Mucosa of rectum (tissue), 2 donors: ENCODE data around the gene CEACAM21.

Experiments
- H3K27ac ChIP-seq, 2 donors: one replicate each; pipeline ENCODE4 v1.7.0; 2013; ENCODE audit warnings: inconsistent platforms in 2 of 2, low read depth in 2 of 2, low read length in 2 of 2
- H3K27me3 ChIP-seq, 2 donors: one replicate each; pipeline ENCODE4 v1.7.0; 2013; ENCODE audit warnings: low read length in 2 of 2; ENCODE audit not compliant: control insufficient read depth in 2 of 2, insufficient read depth in 2 of 2
- H3K36me3 ChIP-seq, 2 donors: one replicate each; pipeline ENCODE4 v1.7.0; 2013; ENCODE audit warnings: low read length in 2 of 2; ENCODE audit not compliant: control insufficient read depth in 2 of 2, insufficient read depth in 2 of 2
- H3K4me1 ChIP-seq, 2 donors: one replicate each; pipeline ENCODE4 v1.7.0; 2013; ENCODE audit warnings: low read length in 2 of 2, mild to moderate bottlenecking in 1 of 2; ENCODE audit not compliant: control insufficient read depth in 2 of 2, insufficient read depth in 2 of 2
- H3K4me3 ChIP-seq, 2 donors: one replicate each; pipeline ENCODE4 v1.7.0; 2013; ENCODE audit warnings: low read length in 2 of 2
- H3K9ac ChIP-seq, 2 donors: one replicate each; pipeline ENCODE4 v1.7.0; 2013; ENCODE audit warnings: low read length in 2 of 2, low read depth in 1 of 2, mild to moderate bottlenecking in 1 of 2
- H3K9me3 ChIP-seq, 2 donors: one replicate each; pipeline ENCODE4 v1.7.0; 2013; ENCODE audit warnings: low read length in 2 of 2; ENCODE audit not compliant: control insufficient read depth in 2 of 2
- donor health status: healthy.
- donor health status: Normal muscosa, but diverticular disease.

Gene CEACAM21

GRCh38 chr19:41575998-41576397 is at the start of gene CEACAM21:
CEACAM21 (plus strand) TSS chr19:41576166; CDS start chr19:41576275, 109 bp downstream.
- Histone ChIP-seq H3K36me3 (no peaks in the 10 kb centered on the region), H3K27ac (peak within 1 kb of the TSS in 1 of 2 donors; percentile 53), H3K9me3 (peaks cover 0 to 4% of the 10 kb centered on the region in 2 donors), H3K9ac (peak within 1 kb of the TSS in 1 of 2 donors; percentile 57), H3K4me1 (peaks cover 0 to 2% of the 10 kb centered on the region in 2 donors), H3K27me3 (peaks cover 3 to 7% of the 10 kb centered on the region in 2 donors), H3K4me3 (peak within 1 kb of the TSS in 1 of 2 donors; percentile 51)

DNA sequence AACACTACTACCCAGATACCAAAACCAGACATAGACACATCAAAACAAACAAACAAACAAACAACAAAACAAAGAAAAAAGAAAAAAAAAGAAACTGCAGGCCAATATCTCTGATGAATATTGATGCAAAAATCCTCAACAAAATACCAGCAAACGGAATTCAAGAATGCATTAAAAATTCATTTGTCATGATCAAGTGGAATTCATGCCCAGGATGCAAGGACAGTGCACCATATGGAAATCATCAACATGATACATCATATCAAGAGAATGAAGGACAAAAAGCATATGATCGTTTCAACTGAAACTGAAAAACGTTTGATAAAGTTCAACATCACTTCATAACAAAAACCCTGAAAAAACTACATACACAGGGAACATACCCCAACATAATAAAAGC is 48.9 kb upstream of the CEACAM21 start:
- H3K27me3 ChIP-seq = peaks cover 12 to 20% of the 10 kb centered on the region in 2 donors
- H3K27ac ChIP-seq = no peak overlapping the region

GRCh38 chr19:41528106-41528505 is 47.9 kb upstream of the CEACAM21 start:
- H3K27me3 ChIP-seq = peaks cover 12 to 15% of the 10 kb centered on the region in 2 donors
- H3K4me3 ChIP-seq = no peak overlapping the region
- no peaks in the 10 kb centered on the region for H3K36me3 ChIP-seq
- no peaks in the 10 kb centered on the region for H3K9me3 ChIP-seq
- H3K9ac ChIP-seq = no peak overlapping the region
- H3K4me1 ChIP-seq = peaks cover 3% of the 10 kb centered on the region in 2 donors
- H3K27ac ChIP-seq = no peak overlapping the region

More for the DNA sequence above, 48.9 kb upstream of the CEACAM21 start:
- Histone ChIP-seq H3K9me3 (no peaks in the 10 kb centered on the region), H3K4me3 (no peak overlapping the region), H3K36me3 (no peaks in the 10 kb centered on the region), H3K9ac (no peak overlapping the region), H3K4me1 (peaks cover 2 to 3% of the 10 kb centered on the region in 2 donors)

DNA sequence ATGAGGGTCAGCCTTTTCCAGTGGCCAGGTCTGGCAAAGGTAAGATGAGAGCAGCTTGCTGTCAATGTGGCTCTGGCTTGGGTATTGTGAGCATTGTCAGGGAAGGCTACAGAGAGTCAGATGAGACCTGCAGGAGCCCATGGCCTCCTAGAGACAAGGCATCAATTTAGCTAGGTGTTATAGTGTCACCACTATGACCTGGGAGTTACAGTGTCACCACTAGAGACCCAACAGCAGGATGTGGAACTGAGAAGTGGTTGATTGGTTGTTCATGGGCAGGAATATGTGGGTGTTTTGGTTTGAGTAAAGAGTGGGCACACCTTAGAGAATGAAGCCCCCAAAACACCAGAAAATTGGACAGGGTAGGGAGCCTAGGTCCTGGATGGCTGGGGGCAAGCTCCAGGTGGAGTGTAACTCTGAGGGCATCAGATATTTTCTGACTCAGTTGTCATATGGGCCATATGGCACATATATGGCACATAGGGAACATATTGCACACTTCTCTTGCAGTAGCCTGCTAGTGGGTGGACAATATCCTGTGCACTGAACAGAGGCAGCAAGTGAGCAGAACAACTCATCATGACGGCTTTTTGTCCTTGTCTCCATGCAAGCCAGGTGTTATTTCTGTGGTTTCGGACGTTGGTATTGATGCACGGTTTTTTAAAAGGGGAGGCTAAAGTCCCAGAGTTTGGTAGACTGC is 46.3 kb upstream of the CEACAM21 start:
- Histone ChIP-seq H3K27ac (no peak overlapping the region), H3K36me3 (no peaks in the 10 kb centered on the region), H3K4me3 (no peak overlapping the region)

GRCh38 chr19:41530184-41530534 is 45.8 kb upstream of the CEACAM21 start:
- Histone ChIP-seq H3K4me1 (peaks cover 3% of the 10 kb centered on the region in 2 donors), H3K4me3 (no peak overlapping the region), H3K9ac (no peak overlapping the region), H3K9me3 (no peaks in the 10 kb centered on the region), H3K27me3 (peaks cover 10 to 12% of the 10 kb centered on the region in 2 donors), H3K27ac (peak overlapping the region in 1 of 2 donors; percentile 57), H3K36me3 (no peaks in the 10 kb centered on the region)

More for the DNA sequence above, 46.3 kb upstream of the CEACAM21 start:
- H3K27me3 ChIP-seq = peaks cover 12% of the 10 kb centered on the region in 2 donors
- peaks cover 3% of the 10 kb centered on the region in 2 donors for H3K4me1 ChIP-seq
- no peak overlapping the region for H3K9ac ChIP-seq
- H3K9me3 ChIP-seq = no peaks in the 10 kb centered on the region

DNA sequence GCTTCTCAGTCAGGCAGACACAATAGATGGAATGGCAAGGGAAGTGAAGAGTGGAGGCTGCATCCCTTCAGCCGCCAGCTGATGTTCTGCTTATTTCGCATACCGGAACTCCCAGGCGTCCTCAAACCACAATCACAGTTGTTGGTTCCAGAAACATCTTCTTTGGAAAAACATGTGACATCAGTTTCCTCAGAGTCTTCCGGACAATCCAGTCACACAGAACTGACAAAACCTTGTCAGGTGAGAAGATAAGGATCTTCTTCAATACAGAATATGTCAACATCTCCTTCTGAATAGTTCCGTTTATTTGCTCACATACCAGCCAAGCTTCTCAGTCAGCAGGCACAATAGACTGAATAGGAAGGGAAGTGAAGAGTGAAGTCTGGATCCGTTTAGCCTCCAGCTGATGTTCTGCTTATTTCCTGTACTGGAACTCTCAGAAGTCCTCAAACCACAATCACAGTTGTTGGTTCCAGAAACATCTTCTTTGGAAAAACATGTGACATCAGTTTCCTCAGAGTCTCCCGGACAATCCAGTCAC is 45.1 kb upstream of the CEACAM21 start:
- peak overlapping the region; percentile 57 to 72 for H3K27ac ChIP-seq

DNA sequence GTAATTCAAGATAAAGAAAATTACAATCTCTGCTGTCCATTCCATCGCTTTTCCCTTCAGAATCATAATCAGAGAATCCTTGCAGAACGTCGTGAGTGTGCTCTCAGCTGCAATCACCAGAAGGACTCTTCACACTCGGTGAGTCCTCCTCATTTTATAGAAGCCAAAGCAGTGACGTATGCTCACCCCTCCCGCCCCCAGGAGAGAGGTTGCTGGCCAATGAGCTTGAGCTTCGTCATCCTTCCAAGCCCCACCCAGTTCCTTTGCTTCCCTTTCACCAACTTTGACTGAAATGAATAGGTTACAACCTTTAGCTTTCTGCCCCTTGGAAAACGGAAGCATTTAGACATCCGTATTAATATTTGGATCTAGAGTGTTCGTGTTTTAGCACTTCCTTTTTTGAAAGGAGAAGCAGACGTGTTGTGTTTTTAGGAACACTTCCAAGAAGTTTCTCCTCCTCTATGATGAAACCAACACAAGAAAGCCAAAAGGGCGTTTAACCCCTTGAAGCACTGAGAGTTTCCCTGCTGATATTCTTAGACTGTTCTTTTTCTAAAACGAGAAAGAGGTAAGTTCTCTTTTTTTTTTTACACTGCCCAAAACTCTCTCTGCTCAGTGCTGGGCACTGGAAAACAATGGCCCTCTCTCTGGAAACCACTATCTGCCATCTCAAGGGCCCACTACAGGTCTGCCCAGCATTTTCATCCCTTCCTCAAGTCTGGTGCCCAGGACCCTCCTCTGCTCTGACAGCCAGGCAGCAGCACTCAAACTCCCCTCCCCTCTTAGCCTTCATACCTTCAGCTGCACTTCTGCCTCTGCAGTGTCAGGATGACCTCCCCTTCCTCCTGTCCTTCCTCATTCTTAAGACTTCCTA is 44.3 kb upstream of the CEACAM21 start:
- peak overlapping the region in 1 of 2 donors; percentile 64 for H3K4me3 ChIP-seq
- peak overlapping the region; percentile 60 to 72 for H3K27ac ChIP-seq
- H3K9me3 ChIP-seq = no peaks in the 10 kb centered on the region
- H3K9ac ChIP-seq = peak overlapping the region; percentile 8 to 38
- H3K27me3 ChIP-seq = peaks cover 5% of the 10 kb centered on the region in 2 donors
- H3K36me3 ChIP-seq = no peaks in the 10 kb centered on the region
- H3K4me1 ChIP-seq = peaks cover 3 to 6% of the 10 kb centered on the region in 2 donors

More for the DNA sequence above, 45.1 kb upstream of the CEACAM21 start:
- Histone ChIP-seq H3K27me3 (peaks cover 5 to 8% of the 10 kb centered on the region in 2 donors), H3K9ac (peak overlapping the region in 1 of 2 donors; percentile 9), H3K4me3 (peak overlapping the region in 1 of 2 donors; percentile 64), H3K4me1 (peaks cover 3% of the 10 kb centered on the region in 2 donors), H3K9me3 (no peaks in the 10 kb centered on the region), H3K36me3 (no peaks in the 10 kb centered on the region)

DNA sequence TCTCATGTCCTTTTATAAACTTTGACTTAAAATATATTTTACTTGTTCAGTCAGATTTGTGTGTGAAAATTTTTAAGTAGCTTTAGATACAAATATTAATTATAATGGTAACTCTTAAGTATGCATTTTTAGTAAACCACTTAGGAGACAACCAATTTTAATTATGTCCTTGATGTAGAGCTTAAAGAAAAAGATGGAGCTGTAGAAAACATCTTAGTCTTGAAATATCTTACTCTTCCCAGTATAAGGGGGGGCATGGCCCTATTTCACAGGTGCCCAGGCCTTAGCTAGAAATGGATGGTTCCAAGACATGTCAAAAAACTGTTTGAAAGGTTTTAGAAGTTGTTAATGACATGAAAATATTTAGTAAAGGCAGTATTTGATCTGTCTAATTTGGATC is 43.4 kb upstream of the CEACAM21 start:
- no peak overlapping the region for H3K27ac ChIP-seq
- H3K36me3 ChIP-seq = no peaks in the 10 kb centered on the region
- no peaks in the 10 kb centered on the region for H3K9me3 ChIP-seq
- H3K27me3 ChIP-seq = peaks cover under 1 to 5% of the 10 kb centered on the region in 2 donors
- peaks cover 3 to 6% of the 10 kb centered on the region in 2 donors for H3K4me1 ChIP-seq
- H3K9ac ChIP-seq = no peak overlapping the region
- H3K4me3 ChIP-seq = peak overlapping the region in 1 of 2 donors; percentile 64

DNA sequence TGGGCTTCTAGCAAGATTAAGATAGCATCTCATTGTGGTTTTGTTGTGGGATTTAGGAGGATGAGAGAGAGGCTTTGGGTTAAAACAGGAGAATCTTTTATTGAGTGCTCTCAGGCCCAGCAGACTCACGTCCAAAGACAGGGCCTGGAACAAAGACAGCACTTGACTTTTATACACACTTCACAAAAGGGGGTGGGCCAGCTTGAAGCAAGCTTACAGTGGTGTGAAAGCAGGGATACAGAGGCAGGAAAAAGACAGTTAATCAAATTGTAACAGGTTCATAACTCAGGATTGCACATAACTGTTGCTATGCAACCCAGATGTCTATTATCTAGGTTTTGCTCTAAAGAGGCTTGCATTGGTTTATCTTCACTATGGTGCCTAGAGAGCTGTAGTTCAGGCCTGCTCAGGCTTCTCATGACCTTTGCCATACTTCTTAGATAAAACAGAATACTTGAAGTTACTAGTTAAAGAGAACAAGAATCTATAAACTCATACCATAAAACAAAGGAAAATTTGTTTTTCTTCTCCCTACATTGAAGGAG is 42.2 kb upstream of the CEACAM21 start:
- Histone ChIP-seq H3K36me3 (no peaks in the 10 kb centered on the region), H3K9ac (no peak overlapping the region), H3K4me3 (no peak overlapping the region), H3K4me1 (peaks cover 3 to 6% of the 10 kb centered on the region in 2 donors), H3K27ac (no peak overlapping the region), H3K9me3 (no peaks in the 10 kb centered on the region), H3K27me3 (peaks cover 0 to 5% of the 10 kb centered on the region in 2 donors)
